A673 (cell line): Measurements from ENCODE around the gene ITPRID2.

ENCODE experiments used
- EZH2 ChIP-seq: fragments of 200-600 bp; sonication (generic); IDR thresholded peaks from 2 replicates; pipeline ENCODE4 v1.6.1; 2017; ENCODE audit warnings: borderline replicate concordance, low read depth, mild to moderate bottlenecking, mixed read lengths, antibody characterized with exemption, low read length; ENCODE audit not compliant: poor library complexity, severe bottlenecking
- TF ChIP-seq, protein P1 (sequence below): fragments of 300-800, 200-600 bp; sonication (generic); conservative IDR thresholded peaks from 2 replicates; pipeline ENCODE4 v1.5.1; 2017; ENCODE audit warnings: low read depth, mild to moderate bottlenecking, antibody characterized with exemption, low read length, moderate library complexity, mixed read lengths

DNA sequence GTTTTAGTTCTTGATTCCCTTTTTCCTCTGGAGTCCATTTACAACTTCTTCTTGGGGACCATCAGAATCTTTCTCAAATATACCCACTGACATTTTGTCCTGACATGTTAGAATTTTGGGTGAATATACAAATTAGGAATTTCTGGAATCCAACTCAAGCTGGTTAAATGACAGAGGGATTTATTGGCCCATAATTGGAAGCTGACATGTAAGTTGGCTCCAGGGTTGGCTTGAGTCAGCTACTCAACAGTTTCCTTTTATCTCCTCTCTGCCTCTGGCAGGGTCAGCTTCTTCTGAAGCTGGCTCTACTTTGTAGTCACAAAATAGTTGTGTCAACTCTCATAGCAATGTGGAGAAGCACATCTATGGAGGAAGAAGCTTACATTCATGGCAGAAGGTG lies 57.5 kb downstream of the ITPRID2 start:
- TF ChIP-seq, protein P1, sequence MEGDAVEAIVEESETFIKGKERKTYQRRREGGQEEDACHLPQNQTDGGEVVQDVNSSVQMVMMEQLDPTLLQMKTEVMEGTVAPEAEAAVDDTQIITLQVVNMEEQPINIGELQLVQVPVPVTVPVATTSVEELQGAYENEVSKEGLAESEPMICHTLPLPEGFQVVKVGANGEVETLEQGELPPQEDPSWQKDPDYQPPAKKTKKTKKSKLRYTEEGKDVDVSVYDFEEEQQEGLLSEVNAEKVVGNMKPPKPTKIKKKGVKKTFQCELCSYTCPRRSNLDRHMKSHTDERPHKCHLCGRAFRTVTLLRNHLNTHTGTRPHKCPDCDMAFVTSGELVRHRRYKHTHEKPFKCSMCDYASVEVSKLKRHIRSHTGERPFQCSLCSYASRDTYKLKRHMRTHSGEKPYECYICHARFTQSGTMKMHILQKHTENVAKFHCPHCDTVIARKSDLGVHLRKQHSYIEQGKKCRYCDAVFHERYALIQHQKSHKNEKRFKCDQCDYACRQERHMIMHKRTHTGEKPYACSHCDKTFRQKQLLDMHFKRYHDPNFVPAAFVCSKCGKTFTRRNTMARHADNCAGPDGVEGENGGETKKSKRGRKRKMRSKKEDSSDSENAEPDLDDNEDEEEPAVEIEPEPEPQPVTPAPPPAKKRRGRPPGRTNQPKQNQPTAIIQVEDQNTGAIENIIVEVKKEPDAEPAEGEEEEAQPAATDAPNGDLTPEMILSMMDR: no peak
- TF ChIP-seq EZH2: no peak
